SK-N-MC (cell line): ENCODE measurements around the gene SRPK3.

Experiments
- DNase-seq: peaks from one replicate; pipeline ENCODE4 v3.0.0-alpha.2; 2011; ENCODE audit warnings: low read depth, low spot score
- H3K27ac ChIP-seq: fragments of 200-600 bp; sonication (generic); 2 replicates; pipeline ENCODE4 v1.5.1; 2016; ENCODE audit warnings: mixed run types
- H3K36me3 ChIP-seq: fragments of 200-600 bp; sonication (generic); 2 replicates; pipeline ENCODE4 v1.6.1; 2017; ENCODE audit warnings: antibody characterized with exemption, low read length, mixed read lengths; ENCODE audit not compliant: insufficient read depth
- H3K4me3 ChIP-seq: fragments of 200-600 bp; sonication (generic); 2 replicates; pipeline ENCODE4 v1.5.1; 2016
- H3K9ac ChIP-seq: fragments of 200-600 bp; sonication (generic); 2 replicates; pipeline ENCODE4 v1.8.0; 2017; ENCODE audit warnings: mixed run types, mixed read lengths; ENCODE audit not compliant: insufficient read length
- H3K9me3 ChIP-seq: fragments of 200-600 bp; sonication (generic); 2 replicates; pipeline ENCODE4 v1.6.1; 2017; ENCODE audit warnings: low read depth, mild to moderate bottlenecking, antibody characterized with exemption, low read length, moderate library complexity, mixed read lengths
- EZH2 ChIP-seq: fragments of 200-600 bp; sonication (generic); IDR thresholded peaks from one replicate; pipeline ENCODE4 v1.6.1; 2017; ENCODE audit warnings: antibody characterized with exemption
- FOXP2 ChIP-seq: optimal IDR thresholded peaks from 2 replicates; pipeline ENCODE3; 2011; ENCODE audit warnings: mild to moderate bottlenecking, moderate library complexity; ENCODE audit not compliant: insufficient read depth; ENCODE audit errors: extremely low read length, control extremely low read depth
- POLR2AphosphoS5 ChIP-seq: IDR thresholded peaks from 2 replicates; pipeline ENCODE4 v1.6.1; 2012; ENCODE audit warnings: mild to moderate bottlenecking, low read depth, low read length, borderline replicate concordance

Gene SRPK3

GRCh38 chrX:153819384-153820040 is 38.7 kb downstream of the SRPK3 start:
- H3K4me3 ChIP-seq = peak overlapping the region; percentile 70
- TF ChIP-seq EZH2 (no peak), POLR2AphosphoS5 (no peak; the same call in 1 of the 2 replicates), FOXP2 (no peak)
- DNase-seq = no peak
- no peaks in the 10 kb centered on the region for H3K9me3 ChIP-seq
- no peaks in the 10 kb centered on the region for H3K36me3 ChIP-seq
- peak overlapping the region; percentile 67 for H3K27ac ChIP-seq
- peak overlapping the region; percentile 52 for H3K9ac ChIP-seq

GRCh38 chrX:153820601-153821000 is 39.8 kb downstream of the SRPK3 start:
- TF ChIP-seq FOXP2 (no peak), POLR2AphosphoS5 (no peak), EZH2 (no peak)
- DNase-seq = no peak

GRCh38 chrX:153821066-153821465 is 40.2 kb downstream of the SRPK3 start:
- Histone ChIP-seq H3K9me3 (no peaks in the 10 kb centered on the region), H3K27ac (no peak overlapping the region), H3K9ac (no peak overlapping the region), H3K36me3 (no peaks in the 10 kb centered on the region), H3K4me3 (no peak overlapping the region)
- DNase-seq = no peak
- TF ChIP-seq FOXP2 (no peak), EZH2 (no peak), POLR2AphosphoS5 (no peak)

More at GRCh38 chrX:153820601-153821000, 39.8 kb downstream of the SRPK3 start:
- no peaks in the 10 kb centered on the region for H3K9me3 ChIP-seq
- H3K36me3 ChIP-seq = no peaks in the 10 kb centered on the region
- H3K9ac ChIP-seq = no peak overlapping the region
- no peak overlapping the region for H3K27ac ChIP-seq
- no peak overlapping the region for H3K4me3 ChIP-seq

GRCh38 chrX:153824348-153824747 is 43.5 kb downstream of the SRPK3 start:
- Histone ChIP-seq H3K27ac (no peak overlapping the region), H3K36me3 (no peaks in the 10 kb centered on the region), H3K9ac (no peak overlapping the region), H3K4me3 (no peak overlapping the region), H3K9me3 (no peaks in the 10 kb centered on the region)
- no peak for DNase-seq
- TF ChIP-seq FOXP2 (no peak), POLR2AphosphoS5 (no peak), EZH2 (no peak)

- Histone ChIP-seq H3K9ac (no peak overlapping the region), H3K27ac (no peak overlapping the region)
- no peak for TF ChIP-seq FOXP2
- TF ChIP-seq POLR2AphosphoS5 = no peak
- TF ChIP-seq EZH2 = no peak
These were observed 44.2 kb downstream of the SRPK3 start for GRCh38 chrX:153825042-153825441.

GRCh38 chrX:153827016-153827415 is 46.2 kb downstream of the SRPK3 start:
- Histone ChIP-seq H3K9me3 (no peaks in the 10 kb centered on the region), H3K9ac (no peak overlapping the region), H3K4me3 (no peak overlapping the region), H3K27ac (no peak overlapping the region), H3K36me3 (no peaks in the 10 kb centered on the region)
- TF ChIP-seq EZH2 = no peak
- no peak for TF ChIP-seq POLR2AphosphoS5
- no peak for TF ChIP-seq FOXP2
- DNase-seq = no peak

More at GRCh38 chrX:153825042-153825441, 44.2 kb downstream of the SRPK3 start:
- Histone ChIP-seq H3K4me3 (no peak overlapping the region), H3K9me3 (no peaks in the 10 kb centered on the region), H3K36me3 (no peaks in the 10 kb centered on the region)
- no peak for DNase-seq

GRCh38 chrX:153827903-153828302 is 47.1 kb downstream of the SRPK3 start:
- DNase-seq = no peak
- no peaks in the 10 kb centered on the region for H3K9me3 ChIP-seq
- H3K36me3 ChIP-seq = no peaks in the 10 kb centered on the region
- TF ChIP-seq POLR2AphosphoS5 = no peak
- no peak for TF ChIP-seq EZH2
- no peak for TF ChIP-seq FOXP2
- no peak overlapping the region for H3K27ac ChIP-seq
- no peak overlapping the region for H3K4me3 ChIP-seq
- H3K9ac ChIP-seq = no peak overlapping the region

GRCh38 chrX:153828308-153828707 is 47.5 kb downstream of the SRPK3 start:
- H3K9me3 ChIP-seq = no peaks in the 10 kb centered on the region
- no peak for TF ChIP-seq FOXP2
- TF ChIP-seq POLR2AphosphoS5 = no peak
- TF ChIP-seq EZH2 = no peak
- no peaks in the 10 kb centered on the region for H3K36me3 ChIP-seq
- H3K4me3 ChIP-seq = no peak overlapping the region
- H3K27ac ChIP-seq = no peak overlapping the region
- no peak for DNase-seq
- no peak overlapping the region for H3K9ac ChIP-seq

- Histone ChIP-seq H3K27ac (no peak overlapping the region), H3K4me3 (peak overlapping the region; percentile 77), H3K36me3 (no peaks in the 10 kb centered on the region), H3K9me3 (no peaks in the 10 kb centered on the region), H3K9ac (no peak overlapping the region)
- no peak for DNase-seq
- no peak for TF ChIP-seq FOXP2
- no peak for TF ChIP-seq POLR2AphosphoS5
- no peak for TF ChIP-seq EZH2
These were observed 48.1 kb downstream of the SRPK3 start for GRCh38 chrX:153828723-153829548.
